ENCODE data around the gene ACE2.

The ACE2 gene

DNA sequence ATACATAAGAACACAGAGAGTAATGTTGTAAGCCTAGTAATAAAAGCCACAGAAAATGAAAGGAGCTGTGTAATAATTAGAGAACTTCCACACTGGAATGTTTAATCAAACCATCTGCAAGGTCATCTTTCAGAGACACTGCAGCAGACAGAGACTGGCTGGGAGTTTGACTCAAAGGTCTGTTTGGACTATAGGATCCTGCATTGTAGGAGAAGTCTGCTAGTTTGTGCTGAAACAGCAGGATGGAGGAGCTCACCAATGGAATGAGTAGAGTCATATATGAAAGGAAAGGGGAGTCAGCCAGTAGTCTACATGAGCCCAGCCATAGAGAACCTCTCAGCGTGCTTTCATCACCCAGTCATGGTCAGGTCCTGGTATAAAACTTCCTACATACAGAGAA lies 4.5 kb upstream of the ACE2 start:
- no peaks in the 10 kb centered on the region for H3K27me3 ChIP-seq (ENCODE audit: low read length)
- no peak overlapping the region for H3K4me3 ChIP-seq (ENCODE audit: insufficient read depth, low read length, poor library complexity, severe bottlenecking)
- no peak overlapping the region for H3K9ac ChIP-seq (ENCODE audit: low read length)
- H4K20me1 ChIP-seq (ENCODE audit: low read depth, low read length): no peaks in the 10 kb centered on the region
- no peaks in the 10 kb centered on the region for H3K9me2 ChIP-seq (replicated peaks; ENCODE audit: insufficient read depth, low read length)
- no peak overlapping the region for H3K4me2 ChIP-seq (ENCODE audit: low read depth, low read length, poor library complexity, severe bottlenecking)
- no peaks in the 10 kb centered on the region for H3K9me3 ChIP-seq (ENCODE audit: insufficient read depth, low read length)
- H3K79me2 ChIP-seq (ENCODE audit: insufficient read depth, low read length): no peaks in the 10 kb centered on the region
- H2AFZ ChIP-seq (ENCODE audit: low read depth, low read length, severe bottlenecking): no peak overlapping the region
- no peaks in the 10 kb centered on the region for H3K36me3 ChIP-seq (ENCODE audit: low read length)
- H3K27ac ChIP-seq (ENCODE audit: low read depth, low read length): no peak overlapping the region
- H3F3A ChIP-seq (ENCODE audit: insufficient read depth): no peaks in the 10 kb centered on the region
- TF ChIP-seq, protein P1, sequence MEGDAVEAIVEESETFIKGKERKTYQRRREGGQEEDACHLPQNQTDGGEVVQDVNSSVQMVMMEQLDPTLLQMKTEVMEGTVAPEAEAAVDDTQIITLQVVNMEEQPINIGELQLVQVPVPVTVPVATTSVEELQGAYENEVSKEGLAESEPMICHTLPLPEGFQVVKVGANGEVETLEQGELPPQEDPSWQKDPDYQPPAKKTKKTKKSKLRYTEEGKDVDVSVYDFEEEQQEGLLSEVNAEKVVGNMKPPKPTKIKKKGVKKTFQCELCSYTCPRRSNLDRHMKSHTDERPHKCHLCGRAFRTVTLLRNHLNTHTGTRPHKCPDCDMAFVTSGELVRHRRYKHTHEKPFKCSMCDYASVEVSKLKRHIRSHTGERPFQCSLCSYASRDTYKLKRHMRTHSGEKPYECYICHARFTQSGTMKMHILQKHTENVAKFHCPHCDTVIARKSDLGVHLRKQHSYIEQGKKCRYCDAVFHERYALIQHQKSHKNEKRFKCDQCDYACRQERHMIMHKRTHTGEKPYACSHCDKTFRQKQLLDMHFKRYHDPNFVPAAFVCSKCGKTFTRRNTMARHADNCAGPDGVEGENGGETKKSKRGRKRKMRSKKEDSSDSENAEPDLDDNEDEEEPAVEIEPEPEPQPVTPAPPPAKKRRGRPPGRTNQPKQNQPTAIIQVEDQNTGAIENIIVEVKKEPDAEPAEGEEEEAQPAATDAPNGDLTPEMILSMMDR (IDR thresholded peaks at IDR 0.05; ENCODE audit: insufficient read depth, low read length, poor library complexity, severe bottlenecking): no peak
- no peak for TF ChIP-seq EZH2phosphoT487 (conservative IDR thresholded peaks at IDR 0.05; ENCODE audit: low read length)

DNA sequence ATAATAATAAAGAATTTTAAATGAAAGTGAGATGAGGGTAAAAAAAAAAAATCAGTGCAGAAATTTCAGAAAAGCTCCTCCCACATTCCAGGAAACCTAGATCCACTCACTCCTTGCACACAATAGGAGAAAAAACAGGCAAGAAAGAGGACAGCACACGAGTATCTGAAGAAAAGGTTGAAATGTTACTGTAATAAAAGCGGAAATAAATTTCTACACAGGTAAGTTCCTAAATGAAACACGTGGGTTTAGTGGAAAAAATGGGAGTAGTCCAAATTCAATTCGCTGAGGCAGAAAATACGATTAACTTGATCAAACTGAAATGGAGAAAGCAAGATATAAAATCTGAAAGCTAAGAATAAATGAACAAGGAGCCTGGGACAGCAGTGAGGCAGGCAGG lies 2.0 kb upstream of the ACE2 start:
- H2AFZ ChIP-seq (ENCODE audit: low read depth, low read length, severe bottlenecking): no peak overlapping the region
- TF ChIP-seq, protein P1 (IDR thresholded peaks at IDR 0.05; ENCODE audit: insufficient read depth, low read length, poor library complexity, severe bottlenecking): no peak
- TF ChIP-seq EZH2phosphoT487 (conservative IDR thresholded peaks at IDR 0.05; ENCODE audit: low read length): no peak
- no peaks in the 10 kb centered on the region for H3K79me2 ChIP-seq (ENCODE audit: insufficient read depth, low read length)
- H3K9me3 ChIP-seq (ENCODE audit: insufficient read depth, low read length): no peaks in the 10 kb centered on the region
- H3K4me2 ChIP-seq (ENCODE audit: low read depth, low read length, poor library complexity, severe bottlenecking): no peak overlapping the region
- H4K20me1 ChIP-seq (ENCODE audit: low read depth, low read length): no peaks in the 10 kb centered on the region
- no peaks in the 10 kb centered on the region for H3K9me2 ChIP-seq (replicated peaks; ENCODE audit: insufficient read depth, low read length)
- H3K9ac ChIP-seq (ENCODE audit: low read length): no peak overlapping the region
- H3F3A ChIP-seq (ENCODE audit: insufficient read depth): no peaks in the 10 kb centered on the region
- no peaks in the 10 kb centered on the region for H3K36me3 ChIP-seq (ENCODE audit: low read length)
- no peak overlapping the region for H3K27ac ChIP-seq (ENCODE audit: low read depth, low read length)
- H3K27me3 ChIP-seq (ENCODE audit: low read length): no peaks in the 10 kb centered on the region
- H3K4me3 ChIP-seq (ENCODE audit: insufficient read depth, low read length, poor library complexity, severe bottlenecking): no peak overlapping the region

DNA sequence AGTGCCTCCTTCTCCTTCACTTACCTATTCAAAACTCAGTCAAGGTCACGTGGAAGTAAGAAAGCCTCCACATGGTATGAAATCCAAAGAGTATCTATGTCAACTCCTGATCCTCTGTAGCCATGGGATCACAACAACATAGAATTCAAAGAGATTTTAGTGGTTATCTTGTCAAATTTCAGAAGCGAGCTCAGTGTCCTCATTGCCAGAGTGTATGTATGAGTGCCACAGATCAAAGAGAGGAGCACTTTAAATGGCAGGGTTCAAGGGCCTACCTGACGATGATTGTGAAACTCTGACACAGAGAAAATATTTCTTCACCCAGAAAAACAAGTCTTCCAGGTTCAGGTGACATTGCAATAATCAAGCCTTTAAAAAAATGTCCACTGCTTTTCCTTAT lies 1.2 kb upstream of the ACE2 start:
- Histone ChIP-seq H2AFZ (ENCODE audit: low read depth, low read length, severe bottlenecking) (no peak overlapping the region), H3K36me3 (ENCODE audit: low read length) (no peaks in the 10 kb centered on the region), H3K79me2 (ENCODE audit: insufficient read depth, low read length) (no peaks in the 10 kb centered on the region), H3K27me3 (ENCODE audit: low read length) (no peaks in the 10 kb centered on the region), H3K4me3 (ENCODE audit: insufficient read depth, low read length, poor library complexity, severe bottlenecking) (no peak overlapping the region), H4K20me1 (ENCODE audit: low read depth, low read length) (no peaks in the 10 kb centered on the region), H3K9me2 (replicated peaks; ENCODE audit: insufficient read depth, low read length) (no peaks in the 10 kb centered on the region), H3K27ac (ENCODE audit: low read depth, low read length) (no peak overlapping the region), H3K9me3 (ENCODE audit: insufficient read depth, low read length) (no peaks in the 10 kb centered on the region), H3F3A (ENCODE audit: insufficient read depth) (no peaks in the 10 kb centered on the region), H3K4me2 (ENCODE audit: low read depth, low read length, poor library complexity, severe bottlenecking) (no peak overlapping the region), H3K9ac (ENCODE audit: low read length) (no peak overlapping the region)
- TF ChIP-seq EZH2phosphoT487 (conservative IDR thresholded peaks at IDR 0.05; ENCODE audit: low read length): no peak
- TF ChIP-seq, protein P1 (IDR thresholded peaks at IDR 0.05; ENCODE audit: insufficient read depth, low read length, poor library complexity, severe bottlenecking): no peak
